ENCODE results near the gene CRYGN. TPM values are rescaled to one million over a fixed set of nuclear protein-coding genes. Genes with fewer than 3 reads are reported as not detected.
A peak's percentile ranks its signal among the peaks of the same experiment; 100 is the strongest.

The CRYGN gene, protein sequence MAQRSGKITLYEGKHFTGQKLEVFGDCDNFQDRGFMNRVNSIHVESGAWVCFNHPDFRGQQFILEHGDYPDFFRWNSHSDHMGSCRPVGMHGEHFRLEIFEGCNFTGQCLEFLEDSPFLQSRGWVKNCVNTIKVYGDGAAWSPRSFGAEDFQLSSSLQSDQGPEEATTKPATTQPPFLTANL
- under 1 TPM in 7 of 10 donors, not detected in 3; 0.09 to 0.41 (median 0.30) TPM for polyA plus RNA-seq (ENCODE audit: insufficient read length in 10 of 10)
- long read RNA-seq, donor 1, result 0 reads
- long read RNA-seq, donor 2, result 0 reads
- long read RNA-seq, donor 3, result 0 reads
- long read RNA-seq, donor 4, result 0 reads
- long read RNA-seq, donor 5, result 0 reads
- long read RNA-seq, donor 6, result 0 reads
- long read RNA-seq, donor 7, result 0 reads
- long read RNA-seq, donor 8, result 0 reads
- long read RNA-seq, donor 9, result 0 reads

DNA sequence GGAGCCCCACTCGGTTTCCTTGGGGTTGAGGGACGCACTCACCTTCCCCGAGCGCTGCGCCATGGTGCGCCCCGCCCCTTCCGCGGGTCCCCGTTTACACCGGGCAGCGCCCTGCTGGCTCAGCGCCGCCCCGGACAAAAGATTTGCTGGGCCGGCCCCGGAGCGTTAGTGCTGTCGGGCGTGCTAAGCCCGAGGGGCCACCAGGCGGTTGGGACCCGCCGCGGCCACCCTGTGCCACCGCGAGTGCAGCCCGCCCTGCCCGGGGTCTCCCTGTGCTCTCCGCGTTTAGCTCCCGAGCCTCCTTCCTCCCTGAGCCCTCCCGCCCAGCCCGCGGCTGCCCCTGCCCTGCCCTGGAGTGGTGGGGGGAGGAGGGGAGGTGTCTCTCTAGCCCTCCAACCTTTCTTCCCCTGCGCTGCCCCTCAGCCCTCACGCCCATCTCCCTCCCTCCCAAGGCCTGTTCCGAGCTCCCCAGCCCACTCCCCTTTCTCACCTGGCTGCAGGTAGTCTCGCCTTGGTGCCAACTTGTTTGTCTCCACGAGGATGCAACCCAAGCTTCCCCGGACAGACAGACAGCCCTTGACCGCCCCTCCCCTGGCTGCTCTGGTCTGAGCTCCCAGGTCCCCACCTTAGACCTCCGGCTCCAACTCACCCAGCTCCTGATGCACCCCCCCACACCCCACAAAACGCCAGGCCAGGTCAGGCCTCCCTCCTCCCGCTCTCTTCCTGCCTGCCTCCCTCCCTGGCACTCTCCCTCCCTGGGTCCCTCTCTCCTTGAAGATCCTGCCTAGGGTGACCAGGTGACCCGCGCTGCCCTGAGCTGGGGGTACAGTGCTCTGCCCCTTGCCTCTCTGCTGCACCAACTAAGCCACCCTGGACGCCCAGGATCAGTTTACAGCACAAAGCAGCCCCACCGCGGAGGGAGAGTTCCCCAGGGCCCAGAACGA lies at the start of gene CRYGN:
Gene CRYGN, minus strand, starts transcription at position 287 of the 944 bp plus-strand sequence. Its CDS starts 224 bp downstream, at position 63.
- DNase-seq, result peak in 1 of 3 donors; percentile 32

GRCh38 chr7:151489498-151489897 lies 49.6 kb upstream of the CRYGN start:
- DNase-seq, result no peak

DNA sequence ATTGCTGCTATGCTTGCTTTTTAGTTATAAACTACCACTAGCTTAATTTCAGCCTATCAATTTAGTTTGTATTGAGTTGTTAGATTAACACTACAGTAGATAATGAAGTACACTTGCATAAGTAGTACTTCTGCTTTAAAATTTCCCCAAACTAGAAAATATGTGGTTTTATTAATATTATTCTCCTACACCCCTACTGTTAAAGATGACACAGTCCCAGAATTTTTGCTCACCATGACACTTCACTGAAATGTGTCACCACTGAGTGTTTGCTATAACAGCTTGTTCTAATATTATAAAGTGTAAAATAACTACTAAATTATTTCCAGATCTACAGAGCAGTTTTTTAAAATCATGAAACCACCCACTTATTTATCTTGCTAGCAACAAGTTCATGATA lies 48.2 kb upstream of the CRYGN start:
- no peak for DNase-seq

DNA sequence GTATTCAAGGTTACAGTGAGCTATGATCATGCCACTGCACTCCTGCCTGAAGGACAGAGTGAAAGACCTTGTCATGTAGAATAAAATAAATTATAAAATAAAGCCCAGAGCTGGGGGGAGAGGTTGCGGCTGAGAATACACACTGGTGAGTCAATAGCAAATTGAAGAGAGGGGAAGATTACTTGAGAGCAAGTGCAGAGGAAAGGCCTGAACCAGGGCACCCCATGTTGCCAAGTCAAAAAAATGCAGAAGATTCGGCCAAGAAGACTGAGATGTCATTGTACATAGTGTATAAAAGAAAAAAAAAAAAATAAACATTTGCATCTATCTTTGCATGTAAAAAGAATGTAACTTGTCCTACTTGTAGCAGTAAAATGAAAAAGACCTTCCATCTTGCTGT lies 47.3 kb upstream of the CRYGN start:
- DNase-seq, result no peak

DNA sequence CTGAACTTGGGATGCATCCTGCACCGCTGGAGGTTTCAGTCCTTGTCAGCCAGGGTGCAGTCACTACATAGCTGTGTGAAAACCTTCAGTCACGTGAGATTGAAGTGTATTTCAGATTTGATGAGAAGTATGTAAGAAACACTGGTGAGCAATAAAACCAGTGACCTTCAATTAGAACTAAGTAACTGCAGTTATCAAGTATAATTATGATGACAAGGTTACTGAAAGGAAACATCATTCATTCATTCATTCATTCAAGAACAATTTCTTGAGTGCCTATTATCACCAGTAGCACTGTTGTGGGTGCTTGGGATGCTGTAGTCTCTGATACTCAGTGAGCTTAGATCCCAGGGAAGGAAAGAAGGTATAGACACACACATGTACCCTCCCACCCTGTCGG lies 46.1 kb upstream of the CRYGN start:
- DNase-seq, result no peak

- peak in 1 of 3 donors; percentile 41 for DNase-seq
These were observed 45.2 kb upstream of the CRYGN start for GRCh38 chr7:151484971-151485707.

GRCh38 chr7:151483711-151483983 lies 43.7 kb upstream of the CRYGN start:
- DNase-seq, result no peak

- no peak for DNase-seq
These were observed 43.2 kb upstream of the CRYGN start for GRCh38 chr7:151482883-151483710.

- no peak for DNase-seq
These were observed 41.9 kb upstream of the CRYGN start for GRCh38 chr7:151481650-151482505.

DNA sequence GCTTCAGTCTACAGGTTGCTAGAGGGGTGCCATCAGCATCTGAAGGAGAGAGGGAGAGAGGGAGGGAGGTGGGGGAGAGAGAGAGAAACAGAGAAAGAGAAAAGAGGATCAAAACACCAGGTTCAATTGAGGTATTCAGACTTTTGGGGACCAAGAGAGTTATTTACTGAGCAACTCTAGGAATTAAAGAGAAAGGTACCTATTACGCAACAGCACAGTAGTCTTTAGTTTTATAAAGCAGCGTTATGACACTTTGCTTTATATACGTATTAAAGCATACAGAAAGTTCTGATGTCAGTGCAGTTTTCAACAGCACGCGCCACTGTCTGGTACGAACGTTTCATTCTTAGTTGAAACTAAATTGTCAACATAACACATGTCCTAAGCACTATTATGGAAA lies 37.9 kb upstream of the CRYGN start:
- no peak for DNase-seq

GRCh38 chr7:151472644-151473380 lies 32.9 kb upstream of the CRYGN start:
- DNase-seq, result no peak

DNA sequence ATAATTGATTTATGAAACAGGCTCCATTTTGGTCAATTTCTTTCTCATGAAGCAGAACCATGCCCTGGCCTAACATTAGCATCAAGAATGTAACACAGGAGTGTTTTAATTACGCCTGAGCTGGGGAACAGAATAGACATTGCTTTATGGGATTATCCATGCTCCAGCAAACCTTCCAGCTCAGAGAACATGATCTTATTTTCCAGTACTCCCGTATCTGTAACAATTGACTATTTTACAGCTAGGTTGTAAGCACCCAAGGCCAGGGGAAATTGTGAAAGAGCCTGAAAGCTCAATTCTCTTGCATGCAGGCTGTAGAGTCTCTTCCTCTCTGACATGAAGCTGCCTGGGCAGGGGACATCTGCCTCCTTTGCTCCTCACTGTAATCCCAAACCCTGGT lies 30.8 kb upstream of the CRYGN start:
- no peak for DNase-seq

DNA sequence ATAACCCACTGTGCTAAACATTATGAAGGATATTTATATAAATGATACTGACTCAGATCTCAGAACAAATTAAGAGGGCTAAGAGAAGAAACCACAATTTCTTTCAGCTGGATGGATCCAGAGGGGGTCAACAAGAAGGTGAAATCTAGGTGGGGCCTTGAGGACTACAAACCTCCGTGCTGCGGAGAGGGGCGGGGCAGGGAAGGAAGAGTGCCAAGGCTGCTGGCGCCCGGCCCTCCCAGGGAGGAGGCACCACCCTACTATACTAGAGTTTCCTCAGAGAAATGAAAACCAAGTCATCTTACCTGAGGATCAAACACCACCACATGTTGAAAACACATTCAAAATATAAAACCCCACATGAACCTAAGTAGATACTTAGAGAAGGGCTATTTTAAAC lies 29.3 kb upstream of the CRYGN start:
- no peak for DNase-seq

GRCh38 chr7:151468217-151469018 lies 28.5 kb upstream of the CRYGN start:
- DNase-seq, result no peak

- no peak for DNase-seq
These were observed 25.2 kb upstream of the CRYGN start for GRCh38 chr7:151465169-151465568.

- DNase-seq, result no peak
These were observed 22.4 kb upstream of the CRYGN start for GRCh38 chr7:151462306-151462779.

DNA sequence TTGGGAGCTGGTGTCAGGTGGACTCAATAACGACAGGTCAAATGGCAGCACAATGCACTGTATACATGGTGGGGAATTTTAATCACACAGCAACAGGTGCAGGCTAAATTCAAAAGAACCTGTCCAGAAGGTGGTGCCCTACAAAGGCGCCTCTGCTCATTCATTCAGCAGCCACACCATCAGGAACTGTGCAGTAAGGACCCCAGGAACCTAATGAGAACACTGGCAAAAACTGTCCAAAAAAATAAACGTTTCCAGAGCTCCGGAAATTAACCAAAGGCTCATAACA lies 21.9 kb upstream of the CRYGN start:
- no peak for DNase-seq

GRCh38 chr7:151461096-151461941 lies 21.4 kb upstream of the CRYGN start:
- DNase-seq, result no peak
